ENCODE measurements around the gene MT1B. TPM values are rescaled to one million over a fixed set of nuclear protein-coding genes. Genes with fewer than 3 reads are reported as not detected.

Gene MT1B
- polyA plus RNA-seq, 1 of the 3 experiments (the other 2 are of a cell fraction) = not detected

- Histone ChIP-seq H3K27ac (ENCODE audit: low read depth in 2 of 2, low read length in 1 of 2) (no peak overlapping the region), H3K36me3 (replicated peaks in 1 of 2; ENCODE audit: control insufficient read depth in 1 of 2, insufficient read depth in 2 of 2, low read length in 1 of 2) (no peaks in the 10 kb centered on the region), H2AFZ (ENCODE audit: low read depth) (no peak overlapping the region), H3F3A (replicated peaks; ENCODE audit: insufficient read depth) (peaks cover 7% of the 10 kb centered on the region), H4K20me1 (ENCODE audit: insufficient read depth) (no peaks in the 10 kb centered on the region), H3K4me1 (ENCODE audit: control insufficient read depth in 1 of 2, insufficient read depth in 2 of 2, low read depth in 1 of 2, low read length in 1 of 2) (peaks cover 7 to 23% of the 10 kb centered on the region in 2 experiments; a peak in 1 of 4 replicates), H3K9me2 (no peaks in the 10 kb centered on the region), H3K4me3 (ENCODE audit: low read depth in 2 of 2, low read length in 1 of 2) (no peak overlapping the region), H3K27me3 (ENCODE audit: insufficient read depth) (peaks cover 8% of the 10 kb centered on the region; the same call in 1 of the 2 replicates), H3K9me3 (no peaks in the 10 kb centered on the region), H3K4me2 (no peak overlapping the region), H3K9ac (no peak overlapping the region), H3K79me2 (ENCODE audit: insufficient read depth) (peaks cover 13% of the 10 kb centered on the region; the same call in 1 of the 2 replicates)
- CTCF ChIA-PET = interaction anchor here (1.1 to 1.7 kb wide), 3 partner anchors 12 to 72 kb away, joined by 3 to 6 read pairs (median 5); no protein-coding TSS in a partner anchor
- POLR2A ChIA-PET = interaction anchor here (0.6 to 1.2 kb wide), 2 partner anchors 12 to 21 kb away, joined by 3 read pairs; no protein-coding TSS in a partner anchor
- 67% methylated on average over 3 of the region's 3 CpGs for WGBS (ENCODE audit: low lambda C conversion rate)
- DNase-seq = peak; percentile 54
- no peak for TF ChIP-seq POLR2AphosphoS5 (IDR thresholded peaks at IDR 0.05; ENCODE audit: low read depth, low read length)
- no peak for TF ChIP-seq RXRA (IDR thresholded peaks at IDR 0.05; ENCODE audit: borderline replicate concordance, low read depth)
- no peak for TF ChIP-seq TEAD4 (IDR thresholded peaks at IDR 0.05; ENCODE audit: borderline replicate concordance, insufficient read depth)
- TF ChIP-seq, protein P1, sequence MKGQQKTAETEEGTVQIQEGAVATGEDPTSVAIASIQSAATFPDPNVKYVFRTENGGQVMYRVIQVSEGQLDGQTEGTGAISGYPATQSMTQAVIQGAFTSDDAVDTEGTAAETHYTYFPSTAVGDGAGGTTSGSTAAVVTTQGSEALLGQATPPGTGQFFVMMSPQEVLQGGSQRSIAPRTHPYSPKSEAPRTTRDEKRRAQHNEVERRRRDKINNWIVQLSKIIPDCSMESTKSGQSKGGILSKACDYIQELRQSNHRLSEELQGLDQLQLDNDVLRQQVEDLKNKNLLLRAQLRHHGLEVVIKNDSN (IDR thresholded peaks at IDR 0.05; ENCODE audit: borderline replicate concordance, low read depth) = no peak
- no peak for TF ChIP-seq MEF2A (IDR thresholded peaks at IDR 0.05; ENCODE audit: borderline replicate concordance, low read depth)
These were observed 21.6 kb upstream of the MT1B start for GRCh38 chr16:56630134-56630533.

- CTCF ChIA-PET = interaction anchor here (1.1 to 1.7 kb wide), 3 partner anchors 13 to 71 kb away, joined by 3 to 6 read pairs (median 3); no protein-coding TSS in a partner anchor
- no peak for TF ChIP-seq RXRA (IDR thresholded peaks at IDR 0.05; ENCODE audit: borderline replicate concordance, low read depth)
- no peak for TF ChIP-seq GATA2 (CRISPR knock-in tag; IDR thresholded peaks at IDR 0.05)
- no peak for TF ChIP-seq FOSL2 (IDR thresholded peaks at IDR 0.05; ENCODE audit: borderline replicate concordance, low read depth)
- no peak for TF ChIP-seq REST (IDR thresholded peaks at IDR 0.05; ENCODE audit: low read depth, low read length)
- no peak for TF ChIP-seq ELF1 (IDR thresholded peaks at IDR 0.05)
- no peak for TF ChIP-seq MXI1 (IDR thresholded peaks at IDR 0.05; ENCODE audit: low read depth, low read length)
- TF ChIP-seq RFX5 (IDR thresholded peaks at IDR 0.05; ENCODE audit: low read length) = no peak
- TF ChIP-seq EZH2phosphoT487 (IDR thresholded peaks at IDR 0.05; ENCODE audit: borderline replicate concordance, low read depth) = no peak
- TF ChIP-seq PBX3 (IDR thresholded peaks at IDR 0.05) = no peak
- no peak for TF ChIP-seq GABPA (IDR thresholded peaks at IDR 0.05; ENCODE audit: low read depth)
- TF ChIP-seq, protein P1 (IDR thresholded peaks at IDR 0.05; ENCODE audit: borderline replicate concordance, low read depth) = no peak
- no peak for TF ChIP-seq YY1 (IDR thresholded peaks at IDR 0.05; ENCODE audit: low read depth)
- no peak for TF ChIP-seq EP300 (IDR thresholded peaks at IDR 0.05; ENCODE audit: borderline replicate concordance in 1 of 2, low read depth in 1 of 2, low read length in 1 of 2)
- no peak for TF ChIP-seq NRF1 (IDR thresholded peaks at IDR 0.05; ENCODE audit: low read depth, low read length)
- H3K4me2 ChIP-seq = no peak overlapping the region
- no peaks in the 10 kb centered on the region for H3K9me3 ChIP-seq
- peaks cover 7 to 26% of the 10 kb centered on the region in 2 experiments; a peak in 1 of 4 replicates for H3K4me1 ChIP-seq (ENCODE audit: control insufficient read depth in 1 of 2, insufficient read depth in 2 of 2, low read depth in 1 of 2, low read length in 1 of 2)
- H3K9me2 ChIP-seq = no peaks in the 10 kb centered on the region
- WGBS (ENCODE audit: low lambda C conversion rate) = 87% methylated on average over 10 of the region's 10 CpGs
- no peaks in the 10 kb centered on the region for H4K20me1 ChIP-seq (ENCODE audit: insufficient read depth)
- POLR2A ChIA-PET = no interaction called here
- H3F3A ChIP-seq (replicated peaks; ENCODE audit: insufficient read depth) = peaks cover 7% of the 10 kb centered on the region
- H3K79me2 ChIP-seq (ENCODE audit: insufficient read depth) = peaks cover 7% of the 10 kb centered on the region; the same call in 1 of the 2 replicates
- no peak overlapping the region for H3K9ac ChIP-seq
- no peak overlapping the region for H3K4me3 ChIP-seq (ENCODE audit: low read depth in 2 of 2, low read length in 1 of 2)
- DNase-seq = no peak
- no peak overlapping the region for H3K27ac ChIP-seq (ENCODE audit: low read depth in 2 of 2, low read length in 1 of 2)
- no peaks in the 10 kb centered on the region for H3K36me3 ChIP-seq (replicated peaks in 1 of 2; ENCODE audit: control insufficient read depth in 1 of 2, insufficient read depth in 2 of 2, low read length in 1 of 2)
- H3K27me3 ChIP-seq (ENCODE audit: insufficient read depth) = peaks cover 19% of the 10 kb centered on the region; the same call in 1 of the 2 replicates
- H2AFZ ChIP-seq (ENCODE audit: low read depth) = no peak overlapping the region
These were observed 20.5 kb upstream of the MT1B start for GRCh38 chr16:56631197-56631596.
